HUES48 (cell line): ENCODE data around the gene BTBD16.

ENCODE experiments used
- H3K27ac ChIP-seq: one replicate; pipeline ENCODE4 v1.7.0; 2013; ENCODE audit warnings: low read depth, low read length, inconsistent platforms
- H3K27me3 ChIP-seq: 2 replicates; pipeline ENCODE4 v1.6.1; 2013; ENCODE audit warnings: mild to moderate bottlenecking, low read length; ENCODE audit not compliant: control insufficient read depth, insufficient read depth
- H3K36me3 ChIP-seq: 2 replicates; pipeline ENCODE4 v1.6.1; 2013; ENCODE audit warnings: low read length; ENCODE audit not compliant: control insufficient read depth, insufficient read depth
- H3K4me1 ChIP-seq: 2 replicates; pipeline ENCODE4 v1.6.1; 2013; ENCODE audit warnings: mild to moderate bottlenecking, low read length; ENCODE audit not compliant: control insufficient read depth, insufficient read depth
- H3K4me3 ChIP-seq: 2 replicates; pipeline ENCODE4 v1.5.1; 2013; ENCODE audit warnings: mild to moderate bottlenecking, low read depth, low read length
- H3K9ac ChIP-seq: 2 replicates; pipeline ENCODE4 v1.6.1; 2013; ENCODE audit warnings: mild to moderate bottlenecking, low read depth, low read length, moderate library complexity
- H3K9me3 ChIP-seq: 2 replicates; pipeline ENCODE4 v1.6.1; 2013; ENCODE audit warnings: low read length; ENCODE audit not compliant: control insufficient read depth, insufficient read depth

BTBD16 gene

GRCh38 chr10:122304054-122304579, 33.0 kb downstream of the BTBD16 start:
- H3K4me3 ChIP-seq, result no peak overlapping the region

GRCh38 chr10:122306282-122306681, 35.2 kb downstream of the BTBD16 start:
- Histone ChIP-seq H3K4me3 (no peak overlapping the region), H3K4me1 (0 out of 2 replicates have a peak, but pooled peaks cover 6% of the 10 kb centered on the region), H3K27me3 (no peaks in the 10 kb centered on the region), H3K27ac (no peak overlapping the region), H3K9ac (no peak overlapping the region), H3K9me3 (no peaks in the 10 kb centered on the region), H3K36me3 (no peaks in the 10 kb centered on the region)

More at GRCh38 chr10:122304054-122304579, 33.0 kb downstream of the BTBD16 start:
- Histone ChIP-seq H3K9me3 (no peaks in the 10 kb centered on the region), H3K4me1 (peaks cover 2% of the 10 kb centered on the region; the same call in 1 of the 2 replicates), H3K27me3 (no peaks in the 10 kb centered on the region), H3K36me3 (no peaks in the 10 kb centered on the region), H3K27ac (no peak overlapping the region), H3K9ac (no peak overlapping the region)

GRCh38 chr10:122306744-122307143, 35.6 kb downstream of the BTBD16 start:
- H3K4me3 ChIP-seq, result no peak overlapping the region
- no peaks in the 10 kb centered on the region for H3K27me3 ChIP-seq
- H3K27ac ChIP-seq, result no peak overlapping the region
- 0 out of 2 replicates have a peak, but pooled peaks cover 6% of the 10 kb centered on the region for H3K4me1 ChIP-seq
- no peaks in the 10 kb centered on the region for H3K36me3 ChIP-seq
- H3K9ac ChIP-seq, result no peak overlapping the region
- H3K9me3 ChIP-seq, result no peaks in the 10 kb centered on the region

DNA sequence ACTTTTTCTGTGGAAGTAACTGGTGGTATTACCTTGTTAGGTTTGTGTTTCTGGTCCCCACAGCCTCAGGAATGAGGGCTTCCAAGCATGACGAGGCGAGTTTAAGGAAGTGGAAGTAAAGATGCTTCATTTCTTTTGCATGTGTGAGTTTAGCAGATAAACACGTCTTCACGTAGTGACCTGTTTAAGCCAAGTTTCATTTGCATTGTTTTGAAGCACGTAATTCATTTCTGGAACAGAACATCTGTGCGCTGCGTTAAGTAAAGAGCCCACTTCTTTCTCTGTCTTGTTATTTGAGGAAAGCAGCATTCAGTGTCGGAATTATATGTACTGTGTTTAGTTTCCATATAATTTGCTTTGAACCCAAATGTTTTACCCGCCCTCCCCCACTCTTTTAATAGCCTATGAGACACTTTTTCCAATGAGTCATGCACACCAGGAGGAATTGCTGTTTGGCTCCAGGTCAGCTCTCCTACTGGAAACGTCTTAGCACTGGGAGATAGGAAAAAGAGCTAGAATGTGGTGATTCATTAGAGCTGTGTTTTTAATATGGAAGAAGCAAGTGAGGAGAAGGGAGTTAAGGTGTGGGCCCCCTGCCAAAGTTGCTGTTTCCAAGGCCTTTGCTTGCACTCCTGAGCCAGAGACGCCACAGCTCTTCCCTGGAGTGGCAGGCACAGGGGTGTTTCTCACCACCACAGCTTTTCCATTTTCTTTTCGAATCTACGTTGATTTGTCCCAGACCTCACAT, 36.7 kb downstream of the BTBD16 start:
- Histone ChIP-seq H3K4me3 (no peak overlapping the region), H3K9ac (no peak overlapping the region), H3K27me3 (no peaks in the 10 kb centered on the region), H3K36me3 (no peaks in the 10 kb centered on the region), H3K4me1 (0 out of 2 replicates have a peak, but pooled peaks cover 6% of the 10 kb centered on the region), H3K9me3 (no peaks in the 10 kb centered on the region), H3K27ac (peak overlapping the region; percentile 72)

DNA sequence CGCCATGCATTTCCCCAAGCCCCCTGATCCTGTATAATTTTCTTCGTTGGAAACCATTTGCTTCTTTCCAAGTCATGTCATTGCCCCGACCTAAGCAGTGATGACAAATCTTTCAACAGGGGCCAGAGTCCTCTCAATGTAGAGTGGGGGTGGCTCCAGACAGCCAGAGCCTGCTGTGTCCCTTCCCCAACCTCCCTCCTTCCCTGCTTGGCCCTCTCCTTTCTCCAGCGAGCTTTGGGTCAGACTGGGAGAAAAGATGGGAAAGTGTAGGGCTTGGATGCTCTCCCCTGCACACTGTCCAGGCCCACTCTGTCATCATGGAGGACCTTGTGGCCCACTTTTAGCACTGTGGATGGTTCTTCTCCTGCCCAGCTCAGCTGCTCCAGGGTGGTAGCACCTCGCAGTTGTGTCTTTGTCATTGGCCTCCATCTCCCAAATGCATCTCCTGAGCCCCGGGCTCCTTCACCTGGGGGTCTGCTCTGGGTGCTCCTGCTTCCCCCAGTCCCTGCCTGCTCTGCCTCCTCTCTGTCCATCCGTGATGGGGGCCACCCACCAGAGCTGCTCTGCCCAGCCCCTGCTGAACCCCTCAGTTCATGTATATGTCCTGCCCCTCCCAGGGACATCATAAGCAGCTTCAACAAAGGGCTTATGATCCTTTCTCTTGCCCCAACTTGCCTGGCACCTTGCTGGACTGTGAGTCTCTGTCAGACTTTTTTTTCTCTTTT, 37.5 kb downstream of the BTBD16 start:
- H3K36me3 ChIP-seq, result no peaks in the 10 kb centered on the region
- H3K27ac ChIP-seq, result peak overlapping the region; percentile 72
- no peaks in the 10 kb centered on the region for H3K9me3 ChIP-seq
- H3K4me1 ChIP-seq, result 0 out of 2 replicates have a peak, but pooled peaks cover 6% of the 10 kb centered on the region
- H3K9ac ChIP-seq, result no peak overlapping the region
- H3K27me3 ChIP-seq, result no peaks in the 10 kb centered on the region
- H3K4me3 ChIP-seq, result no peak overlapping the region

DNA sequence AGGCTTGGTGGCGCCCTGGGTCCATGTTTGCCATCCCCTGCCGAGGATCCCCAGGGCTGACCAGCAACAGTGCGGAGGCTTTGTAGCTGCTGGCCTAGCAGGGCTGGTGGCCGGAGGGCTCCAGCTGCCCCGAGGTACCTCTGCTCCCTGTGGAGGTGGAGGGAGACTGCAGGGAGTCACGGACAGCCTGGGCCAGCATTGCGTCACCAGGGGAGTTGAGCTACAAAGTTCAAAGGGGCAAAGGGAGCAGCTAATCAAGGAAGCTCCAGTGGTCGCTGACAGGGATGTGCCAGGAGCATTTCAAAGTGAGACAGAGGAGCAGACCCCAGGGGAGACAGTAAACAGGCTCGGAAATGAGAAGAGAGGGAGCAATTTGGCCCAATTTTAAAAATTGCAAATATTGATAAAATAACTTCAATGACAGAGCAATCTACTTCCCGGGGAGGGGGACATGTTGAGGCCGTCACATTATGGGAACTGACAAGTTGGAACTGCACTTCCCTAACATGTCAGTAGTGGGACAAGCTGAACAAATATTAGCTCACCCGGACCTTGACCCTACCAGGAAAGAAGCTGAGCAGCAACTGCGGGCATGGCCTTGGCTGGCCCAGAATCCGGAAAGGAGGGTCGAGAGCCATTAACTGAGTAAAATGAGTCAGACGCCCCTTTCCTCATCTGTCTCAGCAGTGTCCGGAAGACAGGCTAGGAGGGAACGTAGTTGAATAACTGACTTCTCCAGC, 39.4 kb downstream of the BTBD16 start:
- Histone ChIP-seq H3K9me3 (no peaks in the 10 kb centered on the region), H3K36me3 (no peaks in the 10 kb centered on the region), H3K27me3 (no peaks in the 10 kb centered on the region), H3K4me1 (0 out of 2 replicates have a peak, but pooled peaks cover 6% of the 10 kb centered on the region), H3K4me3 (no peak overlapping the region), H3K27ac (peak overlapping the region; percentile 44), H3K9ac (no peak overlapping the region)

DNA sequence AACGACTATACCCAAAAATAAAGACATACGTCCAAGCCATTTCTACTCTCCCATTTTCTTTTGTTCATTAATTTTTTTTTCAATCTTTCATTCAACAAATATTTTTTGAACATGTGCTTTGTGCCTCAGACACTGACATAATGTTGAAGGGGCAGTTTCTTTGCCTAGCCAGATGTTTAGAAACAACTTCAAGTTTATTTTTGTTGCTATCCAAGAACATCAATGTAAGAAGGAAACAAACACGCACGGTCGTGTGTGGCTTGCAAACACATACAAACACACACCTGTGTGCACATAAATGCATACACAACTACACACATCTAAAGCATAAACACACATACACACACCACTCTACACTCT, 39.9 kb downstream of the BTBD16 start:
- H3K9ac ChIP-seq, result no peak overlapping the region
- 0 out of 2 replicates have a peak, but pooled peaks cover 6% of the 10 kb centered on the region for H3K4me1 ChIP-seq
- H3K4me3 ChIP-seq, result no peak overlapping the region
- H3K9me3 ChIP-seq, result no peaks in the 10 kb centered on the region
- H3K36me3 ChIP-seq, result no peaks in the 10 kb centered on the region
- no peak overlapping the region for H3K27ac ChIP-seq
- H3K27me3 ChIP-seq, result no peaks in the 10 kb centered on the region

DNA sequence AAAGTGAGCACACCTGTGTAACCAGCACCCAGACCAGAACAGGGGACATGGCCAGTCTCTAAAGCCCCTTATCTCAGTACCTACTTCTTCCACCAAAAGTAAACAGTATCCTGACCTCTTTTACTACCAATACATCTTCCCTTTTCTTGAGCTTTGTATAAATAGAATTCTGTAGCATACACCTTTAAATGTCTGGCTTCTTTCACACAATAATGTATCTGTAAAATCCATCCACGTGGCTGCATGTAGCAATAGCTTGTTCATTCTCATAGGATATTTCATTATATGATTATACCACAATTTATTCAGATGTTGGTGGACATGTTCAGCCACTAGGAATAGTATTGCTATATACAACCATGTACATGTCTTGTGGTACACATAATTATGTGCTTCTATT, 40.6 kb downstream of the BTBD16 start:
- H3K9me3 ChIP-seq, result no peaks in the 10 kb centered on the region
- H3K9ac ChIP-seq, result no peak overlapping the region
- no peak overlapping the region for H3K27ac ChIP-seq
- H3K4me1 ChIP-seq, result 0 out of 2 replicates have a peak, but pooled peaks cover 6% of the 10 kb centered on the region
- no peak overlapping the region for H3K4me3 ChIP-seq
- H3K27me3 ChIP-seq, result no peaks in the 10 kb centered on the region
- H3K36me3 ChIP-seq, result no peaks in the 10 kb centered on the region

DNA sequence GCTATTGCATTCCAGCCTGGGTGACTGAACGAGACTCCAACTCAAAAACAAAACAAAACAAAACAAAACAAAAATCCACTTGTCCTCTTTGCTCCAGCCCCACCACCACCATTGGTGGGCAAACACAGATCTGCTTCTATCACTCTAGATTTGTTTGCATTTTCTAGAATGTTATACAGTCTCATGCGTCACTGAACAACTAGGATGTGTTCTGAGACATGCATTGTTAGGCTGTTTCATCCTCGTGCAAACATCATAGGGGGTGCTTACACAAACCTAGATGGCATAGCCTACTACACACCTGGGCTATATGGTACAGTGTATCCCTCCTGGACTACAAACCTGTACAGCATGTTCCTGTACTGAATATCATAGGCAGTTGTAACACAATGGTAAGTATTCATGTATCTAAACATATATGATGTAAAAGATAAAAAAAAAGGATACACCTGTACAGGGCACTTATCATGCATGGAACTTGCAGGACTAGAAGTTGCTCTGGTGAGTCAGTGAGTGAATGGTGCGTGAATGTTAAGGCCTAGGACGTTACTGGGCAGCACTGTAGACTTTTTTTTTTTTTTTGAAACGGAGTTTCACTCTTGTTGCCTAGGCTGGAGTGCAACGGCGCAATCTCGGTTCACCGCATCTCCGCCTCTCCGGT, 45.3 kb downstream of the BTBD16 start:
- no peak overlapping the region for H3K9ac ChIP-seq
- no peaks in the 10 kb centered on the region for H3K9me3 ChIP-seq
- no peaks in the 10 kb centered on the region for H3K4me1 ChIP-seq
- no peak overlapping the region for H3K27ac ChIP-seq
- no peaks in the 10 kb centered on the region for H3K27me3 ChIP-seq
- H3K36me3 ChIP-seq, result no peaks in the 10 kb centered on the region
- H3K4me3 ChIP-seq, result no peak overlapping the region

- Histone ChIP-seq H3K27me3 (no peaks in the 10 kb centered on the region), H3K9ac (no peak overlapping the region), H3K36me3 (no peaks in the 10 kb centered on the region), H3K4me3 (no peak overlapping the region), H3K27ac (no peak overlapping the region), H3K9me3 (no peaks in the 10 kb centered on the region), H3K4me1 (no peaks in the 10 kb centered on the region)
Measured at GRCh38 chr10:122321960-122322359, 50.9 kb downstream of the BTBD16 start.
